ENCODE measurements around the gene MAPK1IP1L.

DNA sequence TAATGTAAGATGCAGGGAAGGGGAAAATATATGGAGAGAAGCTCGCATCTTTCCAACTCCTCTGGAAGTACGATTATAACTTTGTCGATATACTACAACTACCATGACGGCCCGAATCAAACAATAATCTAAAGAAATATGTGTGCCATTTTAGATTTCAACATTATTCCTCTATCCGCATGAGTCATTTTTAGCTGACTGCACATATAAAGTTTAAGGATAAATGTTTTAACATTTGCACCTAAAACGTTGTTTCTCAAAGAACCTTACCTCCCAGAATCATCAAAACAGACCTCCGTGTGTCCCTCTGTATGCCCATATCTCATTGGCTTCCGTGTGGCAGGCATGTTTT, 25.0 kb upstream of the MAPK1IP1L start:
- TF ChIP-seq CTCF (IDR thresholded peaks at IDR 0.05) (no peak), POLR2A (IDR thresholded peaks at IDR 0.05) (no peak)
